H9 (cell line): ENCODE results near the gene ATP8A2. TPM values are rescaled to one million over a fixed set of nuclear protein-coding genes. Genes with fewer than 3 reads are reported as not detected.
"Not testable (repeated sequence)": the region's sequence is repeated elsewhere in the genome, so short reads cannot be mapped to it uniquely, and the experiment has no call there.

Experiments used
- DNase-seq: peaks from one replicate; pipeline ENCODE4 v3.0.0-alpha.2; 2017
- H2AFZ ChIP-seq: one replicate; pipeline ENCODE4 v1.6.1; 2013; ENCODE audit warnings: mild to moderate bottlenecking, low read length, control low read depth, moderate library complexity
- H2AK5ac ChIP-seq: 2 replicates; pipeline ENCODE4 v1.6.1; 2013; ENCODE audit warnings: low read length, control low read depth, mixed read lengths; ENCODE audit not compliant: insufficient read length
- H2BK120ac ChIP-seq: one replicate; pipeline ENCODE4 v1.6.1; 2013; ENCODE audit warnings: low read depth, mild to moderate bottlenecking, low read length, control low read depth, inconsistent platforms; ENCODE audit not compliant: poor library complexity, severe bottlenecking
- H2BK12ac ChIP-seq: 2 replicates; pipeline ENCODE4 v1.6.1; 2013; ENCODE audit warnings: low read length, control low read depth, mixed read lengths, low read depth; ENCODE audit not compliant: insufficient read length
- H2BK15ac ChIP-seq: 2 replicates; pipeline ENCODE4 v1.6.1; 2013; ENCODE audit warnings: low read depth, low read length, control low read depth
- H2BK20ac ChIP-seq: one replicate; pipeline ENCODE4 v1.6.1; 2013; ENCODE audit warnings: low read depth, mild to moderate bottlenecking, low read length, control low read depth, inconsistent platforms; ENCODE audit not compliant: poor library complexity, severe bottlenecking
- H2BK5ac ChIP-seq: 2 replicates; pipeline ENCODE4 v1.6.1; 2013; ENCODE audit warnings: low read length, control low read depth, mixed read lengths; ENCODE audit not compliant: insufficient read length
- H3K14ac ChIP-seq: 2 replicates; pipeline ENCODE4 v1.6.1; 2013; ENCODE audit warnings: low read length, control low read depth; ENCODE audit not compliant: insufficient read depth
- H3K18ac ChIP-seq: 2 replicates; pipeline ENCODE4 v1.6.1; 2013; ENCODE audit warnings: low read depth, mild to moderate bottlenecking, mixed read lengths, low read length, control low read depth; ENCODE audit not compliant: insufficient read length
- H3K23ac ChIP-seq: 2 replicates; pipeline ENCODE4 v1.6.1; 2013; ENCODE audit warnings: low read length, control low read depth, mixed read lengths, low read depth; ENCODE audit not compliant: insufficient read length
- H3K23me2 ChIP-seq: 2 replicates; pipeline ENCODE4 v1.6.1; 2013; ENCODE audit warnings: low read depth, mild to moderate bottlenecking, mixed read lengths, low read length, control low read depth; ENCODE audit not compliant: insufficient read length, poor library complexity, severe bottlenecking
- H3K27ac ChIP-seq: 2 replicates; pipeline ENCODE4 v1.5.1; 2013; ENCODE audit warnings: low read length, control low read depth, mixed read lengths, low read depth; ENCODE audit not compliant: insufficient read length
- H3K27me3 ChIP-seq: 2 replicates; pipeline ENCODE4 v1.6.1; 2013; ENCODE audit warnings: low read length, control low read depth, inconsistent platforms; ENCODE audit not compliant: insufficient read depth
- H3K4ac ChIP-seq: 2 replicates; pipeline ENCODE4 v1.6.1; 2013; ENCODE audit warnings: low read depth, mild to moderate bottlenecking, control low read depth, inconsistent platforms, low read length, moderate library complexity
- H3K4me1 ChIP-seq: 2 replicates; pipeline ENCODE4 v1.6.1; 2013; ENCODE audit warnings: low read length, control low read depth, inconsistent platforms; ENCODE audit not compliant: insufficient read depth
- H3K4me2 ChIP-seq: 2 replicates; pipeline ENCODE4 v1.6.1; 2013; ENCODE audit warnings: low read length, control low read depth, mixed read lengths; ENCODE audit not compliant: insufficient read length, insufficient read depth
- H3K56ac ChIP-seq: 2 replicates; pipeline ENCODE4 v1.6.1; 2013; ENCODE audit warnings: low read depth, mild to moderate bottlenecking, mixed read lengths, low read length, control low read depth; ENCODE audit not compliant: insufficient read length
- H3K79me1 ChIP-seq: 2 replicates; pipeline ENCODE4 v1.6.1; 2013; ENCODE audit warnings: low read depth, mild to moderate bottlenecking, moderate library complexity, low read length, control low read depth, inconsistent platforms; ENCODE audit not compliant: insufficient read depth, poor library complexity, severe bottlenecking
- H3K79me2 ChIP-seq: 2 replicates; pipeline ENCODE4 v1.6.1; 2013; ENCODE audit warnings: low read length, control low read depth, inconsistent platforms; ENCODE audit not compliant: insufficient read depth
- H3K9ac ChIP-seq: 2 replicates; pipeline ENCODE4 v1.6.1; 2013; ENCODE audit warnings: low read length, control low read depth, mixed read lengths; ENCODE audit not compliant: insufficient read length; ENCODE audit errors: extremely low read depth
- H3K9me3 ChIP-seq: one replicate; pipeline ENCODE4 v1.6.1; 2013; ENCODE audit warnings: low read depth, low read length, inconsistent platforms; ENCODE audit not compliant: control insufficient read depth
- H3T11ph ChIP-seq: one replicate; pipeline ENCODE4 v1.6.1; 2013; ENCODE audit warnings: mild to moderate bottlenecking, low read length, control low read depth, inconsistent platforms
- H4K20me1 ChIP-seq: one replicate; pipeline ENCODE4 v1.6.1; 2013; ENCODE audit not compliant: control insufficient read depth, insufficient read length, insufficient read depth
- H4K5ac ChIP-seq: 2 replicates; pipeline ENCODE4 v1.6.1; 2013; ENCODE audit warnings: low read depth, mild to moderate bottlenecking, mixed read lengths, low read length, control low read depth; ENCODE audit not compliant: insufficient read length
- H4K8ac ChIP-seq: replicated peaks from 2 replicates; pipeline ENCODE4 v1.6.1; 2013; ENCODE audit warnings: low read length, control low read depth, mixed read lengths, low read depth; ENCODE audit not compliant: insufficient read length
- H4K91ac ChIP-seq: 2 replicates; pipeline ENCODE4 v1.6.1; 2013; ENCODE audit warnings: low read depth, mild to moderate bottlenecking, moderate library complexity, mixed read lengths, low read length, control low read depth; ENCODE audit not compliant: insufficient read length
- H3K27ac Mint-ChIP-seq, 3 experiments: 2 replicates in 2 of 3; 3 replicates in 1 of 3; pipeline ENCODE4 v1.8.0; 2020 to 2021; ENCODE audit warnings: mixed read lengths in 3 of 3, mild to moderate bottlenecking in 1 of 3, moderate library complexity in 1 of 3
- H3K27me3 Mint-ChIP-seq: 2 replicates; pipeline ENCODE4 v1.8.0; 2021; ENCODE audit warnings: low read depth, mild to moderate bottlenecking, moderate library complexity, mixed read lengths
- H3K36me3 Mint-ChIP-seq, 3 experiments: 2 replicates in 2 of 3; 3 replicates in 1 of 3; pipeline ENCODE4 v1.8.0; 2020 to 2021; ENCODE audit warnings: low read depth in 3 of 3, mixed read lengths in 3 of 3; ENCODE audit not compliant: insufficient read depth in 1 of 3
- H3K4me1 Mint-ChIP-seq, 2 experiments: 2 replicates each; pipeline ENCODE4 v1.8.0; 2020; ENCODE audit warnings: mixed read lengths in 2 of 2
- H3K4me3 Mint-ChIP-seq, 2 experiments: 2 replicates in 1 of 2; 3 replicates in 1 of 2; pipeline ENCODE4 v1.8.0; 2020 to 2021; ENCODE audit warnings: mild to moderate bottlenecking in 2 of 2, mixed read lengths in 2 of 2, moderate library complexity in 1 of 2
- H3K9me3 Mint-ChIP-seq, 2 experiments: 2 replicates in 1 of 2; 3 replicates in 1 of 2; pipeline ENCODE4 v1.8.0; 2020; ENCODE audit warnings: mild to moderate bottlenecking in 2 of 2, mixed read lengths in 2 of 2, moderate library complexity in 1 of 2
- CTCF ChIP-seq: fragments of 200-600 bp; sonication (generic); conservative IDR thresholded peaks from 3 replicates; pipeline ENCODE4 v1.8.0; 2021; ENCODE audit warnings: antibody characterized with exemption, mild to moderate bottlenecking
- WGBS: extraction: QIAGEN DNeasy Blood & Tissue Kit; methylation state at CpG from one replicate; pipeline ENCODE4 v1.1.7; 2013; ENCODE audit warnings: missing lambda C conversion rate, low lambda C conversion rate, mixed read lengths; ENCODE audit not compliant: insufficient read length; ENCODE audit errors: extremely low coverage; 5-methylcytosine and 5-hydroxymethylcytosine counted together
- total RNA-seq: library from RNA; stranded (reverse); gene quantifications from 2 replicates; pipeline ENCODE4 v1.2.1, GENCODE V29; 2021

Gene ATP8A2
- total RNA-seq, 1 experiment from 2014 or later, result 18.2 TPM

- Histone ChIP-seq H3K9me3 (no peaks in the 10 kb centered on the region), H2BK15ac (no peak overlapping the region), H3K9ac (no peak overlapping the region), H3K4me2 (no peak overlapping the region), H4K20me1 (no peaks in the 10 kb centered on the region), H3K27ac (no peak overlapping the region), H3K18ac (no peak overlapping the region), H2AK5ac (no peak overlapping the region), H3K23ac (no peak overlapping the region), H3K27me3 (no peaks in the 10 kb centered on the region), H3K56ac (no peak overlapping the region), H2BK5ac (no peak overlapping the region), H3K79me2 (no peaks in the 10 kb centered on the region), H3K79me1 (no peaks in the 10 kb centered on the region), H2BK120ac (no peak overlapping the region), H4K5ac (no peak overlapping the region), H4K91ac (no peak overlapping the region), H3T11ph (no peak overlapping the region), H3K23me2 (no peaks in the 10 kb centered on the region), H2AFZ (no peak overlapping the region), H3K14ac (no peak overlapping the region), H2BK12ac (no peak overlapping the region), H3K4me1 (no peaks in the 10 kb centered on the region), H2BK20ac (no peak overlapping the region), H3K4ac (no peak overlapping the region), H4K8ac (no peak overlapping the region)
- no CpG with 5 or more reads among the region's 2 CpGs for WGBS
- peaks cover 7% of the 10 kb centered on the region in 2 experiments; a peak in 3 of 4 replicates for H3K4me1 Mint-ChIP-seq
- TF ChIP-seq CTCF, result peak; percentile 51
- no peaks in the 10 kb centered on the region for H3K27me3 Mint-ChIP-seq
- H3K27ac Mint-ChIP-seq, result no peak overlapping the region
- DNase-seq, result no peak
- H3K9me3 Mint-ChIP-seq, result no peaks in the 10 kb centered on the region
- H3K36me3 Mint-ChIP-seq, result peaks cover 0 to 2% (median 0%) of the 10 kb centered on the region in 3 experiments; a peak in 2 of 7 replicates
- H3K4me3 Mint-ChIP-seq, result no peak overlapping the region
These were observed 199.5 kb downstream of the ATP8A2 start for GRCh38 chr13:25571237-25571636.

GRCh38 chr13:25572171-25572570 lies 200.4 kb downstream of the ATP8A2 start:
- H4K91ac ChIP-seq, H4K20me1 ChIP-seq, H3K4me2 ChIP-seq, H3K56ac ChIP-seq, H3K27me3 Mint-ChIP-seq, H3K4ac ChIP-seq, H3K4me3 Mint-ChIP-seq, H2BK20ac ChIP-seq, H2BK12ac ChIP-seq, H4K5ac ChIP-seq, H2BK5ac ChIP-seq, H3K4me1 Mint-ChIP-seq, H3T11ph ChIP-seq, H3K18ac ChIP-seq, H3K4me1 ChIP-seq, H2BK15ac ChIP-seq, H3K9me3 ChIP-seq, H3K23me2 ChIP-seq, H3K14ac ChIP-seq, H3K9ac ChIP-seq, H4K8ac ChIP-seq, H3K27ac Mint-ChIP-seq, H2AK5ac ChIP-seq, DNase-seq, H3K79me1 ChIP-seq, H3K27ac ChIP-seq, H3K9me3 Mint-ChIP-seq, H2BK120ac ChIP-seq, H2AFZ ChIP-seq, H3K27me3 ChIP-seq, H3K79me2 ChIP-seq, H3K23ac ChIP-seq, H3K36me3 Mint-ChIP-seq: not testable (repeated sequence)
- no CpG with 5 or more reads among the region's 8 CpGs for WGBS
